ENCODE data around the gene RAB5B.
"Not testable (repeated sequence)": the region's sequence is repeated elsewhere in the genome, so short reads cannot be mapped to it uniquely, and the experiment has no call there.

Gene RAB5B

DNA sequence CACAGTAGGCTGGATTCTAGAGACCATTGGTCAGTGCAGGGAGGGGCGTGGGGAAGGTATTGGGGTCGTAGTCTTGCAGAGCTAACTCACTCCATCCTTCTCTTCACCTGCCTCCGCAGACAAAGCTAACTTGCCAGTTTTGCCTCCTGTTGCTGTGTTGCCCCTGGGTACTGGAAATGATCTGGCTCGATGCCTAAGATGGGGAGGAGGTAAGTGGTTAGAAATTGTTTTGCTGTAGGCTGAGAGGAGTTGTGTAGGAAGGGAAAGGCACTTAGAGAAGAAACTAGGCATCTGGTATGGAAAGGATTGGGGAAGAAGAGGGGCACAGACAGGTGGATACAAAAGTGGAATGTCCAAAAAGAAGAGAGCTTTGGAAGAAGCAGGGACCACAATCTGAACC, 31.8 kb upstream of the RAB5B start:
- DNase-seq, result no peak

DNA sequence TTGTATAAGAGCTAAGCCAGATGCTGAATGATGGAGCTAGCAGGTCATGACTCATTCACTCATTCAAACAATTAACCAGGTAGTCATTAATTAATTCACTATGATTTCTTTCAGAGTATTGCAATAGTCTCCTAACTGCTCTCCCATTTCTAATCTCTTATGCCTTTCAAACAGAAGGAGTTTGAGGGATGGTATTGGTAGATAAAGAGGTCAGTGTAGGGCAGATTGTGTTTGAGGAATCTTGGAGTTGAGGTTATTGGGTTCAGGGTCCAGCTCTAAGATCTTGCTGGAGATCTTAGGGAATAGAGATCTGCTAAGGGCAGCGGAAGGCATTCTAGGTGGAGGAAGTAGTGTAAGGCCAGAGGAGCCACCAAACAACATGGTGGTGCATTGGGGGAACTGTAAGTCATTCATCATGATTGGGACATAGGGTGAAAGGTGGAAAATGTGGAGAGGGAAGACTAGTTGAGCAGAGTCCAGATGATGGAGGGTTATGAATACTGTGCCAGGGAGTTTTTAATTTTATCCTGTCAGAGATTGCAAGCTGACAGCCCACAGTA, 31.2 kb upstream of the RAB5B start:
- no peak for DNase-seq

DNA sequence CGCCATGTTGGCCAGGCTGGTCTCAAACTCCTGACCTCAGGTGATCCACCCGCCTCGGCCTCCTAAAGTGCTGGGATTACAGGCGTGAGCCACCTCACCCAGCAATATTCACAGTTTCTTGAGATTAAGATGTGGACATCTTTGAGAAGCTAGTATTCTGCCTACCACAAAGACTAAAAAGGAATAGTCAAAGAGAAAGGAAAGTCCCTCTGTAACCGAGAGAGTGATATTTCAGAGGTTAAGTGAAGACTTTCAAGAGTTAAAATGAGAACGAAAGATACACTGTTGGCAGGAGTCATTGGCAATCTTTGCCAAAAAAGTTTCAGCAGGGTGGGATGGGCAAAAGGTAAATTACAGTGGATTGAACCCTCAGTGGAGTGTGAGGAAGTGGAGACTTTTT, 27.3 kb upstream of the RAB5B start:
- no peak for DNase-seq

DNA sequence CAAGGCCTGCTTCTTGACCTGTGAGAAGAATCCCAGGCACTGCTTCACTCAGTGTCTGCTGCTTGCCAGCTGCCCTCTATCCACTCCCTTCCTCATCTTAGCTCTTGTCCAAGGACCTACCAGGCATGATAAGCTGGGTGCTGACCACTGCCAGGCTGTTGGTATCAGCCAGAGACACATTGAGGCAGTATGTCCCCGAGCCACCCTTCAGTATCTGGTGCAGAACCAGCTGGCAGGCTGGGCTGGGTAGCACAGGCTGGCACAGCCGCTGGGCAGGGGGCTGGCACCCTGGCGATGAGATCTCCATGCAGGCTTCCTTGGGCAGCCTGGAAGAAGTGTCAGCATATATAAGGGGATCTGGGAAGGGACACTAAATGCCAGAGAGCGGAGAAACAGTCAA, 18.5 kb upstream of the RAB5B start:
- DNase-seq, result no peak

DNA sequence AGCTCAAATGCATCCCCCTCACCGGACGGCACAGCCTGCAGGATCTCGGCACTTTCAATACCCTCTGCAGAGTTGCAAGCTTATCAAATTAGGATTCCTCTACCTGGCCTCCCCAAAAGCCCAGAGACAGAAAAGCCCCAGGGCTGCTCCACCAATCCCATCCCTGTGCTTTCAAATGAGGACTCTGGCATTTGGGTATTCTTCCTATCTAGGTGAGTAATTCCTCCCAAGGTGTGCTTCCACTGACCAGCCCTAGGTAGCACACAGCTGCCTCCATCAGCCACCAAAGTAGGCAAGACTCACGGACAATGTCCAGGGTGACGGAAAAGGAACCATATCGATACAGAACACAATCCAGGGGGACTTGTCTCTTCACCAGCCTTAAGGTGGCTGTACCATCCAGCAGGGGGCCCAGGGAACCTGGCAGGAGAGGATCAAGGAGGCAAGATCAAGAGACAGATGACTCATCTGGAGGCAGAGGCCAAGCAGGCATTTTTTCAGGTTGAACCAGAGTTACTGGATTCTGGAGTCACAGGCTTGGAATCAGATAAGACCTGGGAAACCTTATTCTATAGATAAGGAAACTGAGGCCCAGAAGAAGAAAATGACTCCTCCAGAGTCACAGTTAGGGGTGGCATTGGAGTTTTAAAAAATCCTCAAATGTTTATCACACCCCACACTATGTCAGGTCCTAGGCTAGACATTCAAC, 17.9 kb upstream of the RAB5B start:
- peak; percentile 75 for DNase-seq

DNA sequence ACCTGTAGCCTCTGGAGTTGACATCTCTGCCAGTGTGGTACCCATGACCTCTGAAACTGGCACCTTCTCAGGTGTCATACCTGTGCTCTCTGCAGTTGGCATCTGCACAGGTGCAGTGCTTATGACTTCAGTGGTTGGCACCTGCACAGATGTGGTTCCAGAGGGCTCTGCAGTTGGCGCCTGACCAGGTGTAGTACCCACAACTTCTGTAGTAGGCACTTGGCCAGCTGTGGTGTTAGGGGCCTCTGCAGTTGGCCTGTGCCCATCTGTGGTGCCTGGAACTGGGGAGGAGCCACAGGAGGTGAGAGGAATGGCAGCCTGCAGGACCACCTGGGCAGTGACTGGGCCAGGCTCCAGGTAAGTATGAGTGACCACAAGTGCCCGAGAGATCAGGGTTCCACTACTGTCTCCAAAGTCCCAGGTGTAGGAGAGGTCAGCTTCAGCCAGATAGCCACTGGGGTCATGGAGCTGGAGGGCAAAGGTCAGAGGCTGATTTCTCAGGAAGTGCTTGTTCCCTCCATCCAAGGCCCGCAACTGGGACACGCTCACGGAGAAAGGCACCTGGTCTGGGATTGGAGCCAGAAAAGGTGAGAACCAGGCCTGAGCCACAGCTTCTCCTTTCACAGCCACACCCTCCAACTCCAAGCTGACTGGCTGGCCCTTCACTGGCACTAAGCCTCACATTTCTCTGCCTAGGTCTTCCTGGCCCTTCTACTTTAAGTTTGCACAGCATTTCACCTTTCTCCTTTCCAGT, 16.6 kb upstream of the RAB5B start:
- DNase-seq, result no peak

DNA sequence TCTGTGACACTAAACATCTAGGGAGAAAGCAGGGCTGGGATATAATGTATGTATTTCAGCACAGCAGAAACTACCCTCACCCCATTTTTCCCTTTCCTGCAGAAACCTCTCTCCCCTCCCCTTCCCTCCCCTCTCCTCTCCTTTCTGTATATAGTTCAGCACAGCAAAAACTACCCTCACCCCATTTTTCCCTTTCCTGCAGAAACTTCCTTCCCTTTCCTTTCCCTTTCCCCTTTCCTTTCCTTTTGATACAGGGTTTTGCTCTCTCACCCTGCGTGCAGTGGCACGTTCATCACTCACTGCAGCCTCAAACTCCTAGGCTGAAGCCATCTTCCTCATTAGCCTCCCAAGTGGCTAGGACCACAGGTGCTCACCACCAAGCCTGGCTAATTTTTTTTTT, 10.1 kb upstream of the RAB5B start:
- no peak for DNase-seq

DNA sequence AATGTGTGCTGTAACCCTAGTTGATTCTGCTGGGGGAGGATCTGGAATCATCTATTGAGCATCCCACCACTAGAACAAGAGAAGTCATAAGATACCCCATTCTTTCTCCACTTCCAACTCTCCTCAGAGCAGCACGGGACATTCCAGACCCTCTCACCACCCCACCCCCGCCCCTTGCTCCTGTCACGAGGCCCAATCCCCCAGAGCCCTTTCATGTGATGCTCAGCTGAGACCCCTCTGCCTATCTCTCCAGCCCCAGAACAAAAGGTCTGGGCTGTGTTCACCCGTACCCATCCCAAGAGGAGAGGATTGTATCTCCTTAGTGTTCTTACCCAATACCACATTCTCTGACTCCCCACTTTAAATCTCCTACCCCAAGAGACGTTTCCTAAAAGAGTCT, 8.6 kb upstream of the RAB5B start:
- no peak for DNase-seq

DNA sequence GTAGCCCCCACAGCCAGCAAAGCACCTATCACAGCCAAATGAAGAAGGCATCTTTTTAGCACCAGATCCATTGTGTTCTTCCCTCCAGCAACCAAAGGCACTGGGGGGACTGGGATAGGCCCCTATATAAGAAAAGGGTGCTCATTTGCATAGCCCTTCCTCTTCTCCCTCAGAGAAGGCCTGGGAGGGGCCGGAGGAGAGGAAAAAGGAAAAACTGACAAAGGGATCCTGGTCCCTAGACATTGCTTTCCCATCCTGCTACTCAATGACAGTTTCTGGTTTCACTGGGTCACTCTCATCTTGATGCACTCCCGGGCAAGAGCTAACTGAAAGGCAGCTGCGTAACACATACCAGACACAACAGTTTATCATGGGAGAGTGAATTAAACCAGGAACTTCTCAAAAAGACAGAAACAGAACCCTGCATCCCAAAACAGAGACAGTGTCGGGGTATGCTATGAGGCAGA, 7.9 kb upstream of the RAB5B start, which contains the start of gene PMEL:
Gene PMEL, minus strand, starts transcription at position 102 of the 467 bp plus-strand sequence. Its CDS starts 31 bp downstream, at position 71.
- no peak for DNase-seq

DNA sequence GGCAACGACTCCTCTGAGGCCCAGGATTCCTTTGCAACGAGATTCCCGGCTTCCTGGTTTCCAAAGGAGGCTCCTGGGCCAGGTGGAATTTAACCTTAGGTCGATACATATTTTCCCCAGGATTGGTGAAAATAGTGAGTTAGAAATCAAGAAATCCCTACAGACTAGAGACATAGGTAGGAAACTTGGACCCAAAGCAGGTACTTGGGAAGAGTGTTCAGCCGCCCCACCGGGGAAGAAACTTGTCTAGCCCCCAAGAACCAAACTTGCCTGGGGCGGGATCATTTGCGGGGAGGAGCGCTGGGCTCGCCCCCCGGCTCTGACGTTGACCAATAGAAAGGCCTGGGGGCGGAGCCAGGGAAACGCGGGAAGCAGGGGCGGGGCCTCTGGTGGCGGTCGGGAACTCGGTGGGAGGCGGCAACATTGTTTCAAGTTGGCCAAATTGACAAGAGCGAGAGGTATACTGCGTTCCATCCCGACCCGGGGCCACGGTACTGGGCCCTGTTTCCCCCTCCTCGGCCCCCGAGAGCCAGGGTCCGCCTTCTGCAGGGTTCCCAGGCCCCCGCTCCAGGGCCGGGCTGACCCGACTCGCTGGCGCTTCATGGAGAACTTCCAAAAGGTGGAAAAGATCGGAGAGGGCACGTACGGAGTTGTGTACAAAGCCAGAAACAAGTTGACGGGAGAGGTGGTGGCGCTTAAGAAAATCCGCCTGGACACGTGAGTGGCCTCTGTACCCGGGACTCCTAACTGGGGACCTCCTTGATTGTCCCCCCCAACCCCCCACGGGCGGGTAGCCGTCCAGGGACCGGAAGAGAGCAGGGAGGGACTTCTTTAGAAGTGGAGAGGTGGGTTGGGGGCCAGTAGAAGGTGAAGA, 7.2 kb upstream of the RAB5B start, which contains the start of gene CDK2:
Gene CDK2, plus strand, starts transcription at position 423 of the 874 bp plus-strand sequence. Its CDS starts 179 bp downstream, at position 602.
- peak; percentile 77 for DNase-seq

DNA sequence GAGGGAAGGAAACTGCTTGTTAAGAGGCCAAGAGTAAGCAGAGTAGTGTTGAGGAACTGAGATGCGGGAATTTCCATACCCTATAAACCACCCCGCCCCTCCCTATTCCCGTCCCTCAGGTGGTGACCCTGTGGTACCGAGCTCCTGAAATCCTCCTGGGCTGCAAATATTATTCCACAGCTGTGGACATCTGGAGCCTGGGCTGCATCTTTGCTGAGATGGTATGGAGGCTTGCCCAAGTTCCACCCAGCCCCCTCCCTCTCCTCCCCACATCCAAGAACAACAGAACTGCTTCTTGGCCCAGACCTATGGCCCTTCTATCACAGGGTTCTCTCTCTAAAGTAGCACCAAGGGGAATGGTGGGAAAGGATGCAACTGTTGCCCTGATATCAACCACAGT, 4.5 kb upstream of the RAB5B start:
- DNase-seq, result no peak

DNA sequence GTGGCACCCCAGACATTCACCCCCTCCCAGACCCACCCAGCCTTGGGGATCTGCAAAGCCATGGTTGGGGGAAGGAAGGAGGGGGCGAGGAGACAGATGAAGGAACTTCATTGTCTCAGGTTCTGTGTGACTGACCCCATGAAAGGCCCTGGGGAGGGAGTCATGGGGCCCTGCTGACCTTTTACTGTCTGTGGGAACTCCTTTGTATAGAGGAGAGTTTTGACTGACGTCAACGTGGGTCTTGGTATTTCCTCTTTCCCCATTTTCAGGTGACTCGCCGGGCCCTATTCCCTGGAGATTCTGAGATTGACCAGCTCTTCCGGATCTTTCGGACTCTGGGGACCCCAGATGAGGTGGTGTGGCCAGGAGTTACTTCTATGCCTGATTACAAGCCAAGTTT, 3.1 kb upstream of the RAB5B start:
- DNase-seq, result no peak

DNA sequence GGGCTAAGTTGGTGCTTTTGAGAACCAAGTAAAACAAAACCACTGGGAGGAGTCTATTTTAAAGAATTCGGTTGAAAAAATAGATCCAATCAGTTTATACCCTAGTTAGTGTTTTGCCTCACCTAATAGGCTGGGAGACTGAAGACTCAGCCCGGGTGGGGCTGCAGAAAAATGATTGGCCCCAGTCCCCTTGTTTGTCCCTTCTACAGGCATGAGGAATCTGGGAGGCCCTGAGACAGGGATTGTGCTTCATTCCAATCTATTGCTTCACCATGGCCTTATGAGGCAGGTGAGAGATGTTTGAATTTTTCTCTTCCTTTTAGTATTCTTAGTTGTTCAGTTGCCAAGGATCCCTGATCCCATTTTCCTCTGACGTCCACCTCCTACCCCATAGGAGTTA, 1.8 kb upstream of the RAB5B start:
- no peak for DNase-seq

DNA sequence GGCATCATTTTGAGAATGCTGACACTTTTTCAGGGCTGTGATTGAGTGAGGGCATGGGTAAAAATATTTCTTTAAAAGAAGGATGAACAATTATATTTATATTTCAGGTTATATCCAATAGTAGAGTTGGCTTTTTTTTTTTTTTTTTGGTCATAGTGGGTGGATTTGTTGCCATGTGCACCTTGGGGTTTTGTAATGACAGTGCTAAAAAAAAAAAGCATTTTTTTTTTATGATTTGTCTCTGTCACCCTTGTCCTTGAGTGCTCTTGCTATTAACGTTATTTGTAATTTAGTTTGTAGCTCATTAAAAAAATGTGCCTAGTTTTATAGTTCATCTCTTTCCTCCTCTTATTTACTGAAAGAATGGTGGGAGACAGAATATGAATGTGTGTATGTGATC, 1.4 kb upstream of the RAB5B start:
- DNase-seq, result no peak

DNA sequence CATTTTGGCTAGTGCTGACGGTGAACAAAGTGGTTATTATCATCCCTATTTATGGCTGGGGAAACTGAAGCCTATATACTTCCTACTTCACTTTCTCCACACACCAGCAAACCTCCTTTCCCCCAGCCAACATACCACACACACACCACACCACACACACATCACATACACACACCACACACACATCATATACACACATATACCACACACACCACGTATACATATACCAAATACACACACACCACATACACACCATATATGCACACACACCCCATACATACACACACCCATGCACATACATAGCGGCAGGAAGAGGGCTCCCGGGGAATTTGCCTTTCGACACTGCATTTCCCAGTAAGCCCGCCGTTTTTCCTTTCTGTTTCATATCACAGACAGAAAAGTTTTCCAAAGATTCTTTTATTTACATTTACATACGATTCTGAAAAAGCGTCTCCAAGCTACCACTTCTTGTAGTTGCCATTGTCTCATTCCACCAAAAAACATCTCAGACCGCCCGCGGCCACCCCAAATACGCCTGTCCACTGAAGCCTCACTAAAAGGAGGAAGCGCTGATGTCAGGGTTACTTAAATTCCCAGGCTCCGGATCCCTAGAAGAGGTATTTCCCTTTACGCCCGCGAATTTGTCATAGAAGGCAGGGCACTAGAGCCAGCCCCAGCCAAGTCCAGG, 823 bp upstream of the RAB5B start:
- no peak for DNase-seq

DNA sequence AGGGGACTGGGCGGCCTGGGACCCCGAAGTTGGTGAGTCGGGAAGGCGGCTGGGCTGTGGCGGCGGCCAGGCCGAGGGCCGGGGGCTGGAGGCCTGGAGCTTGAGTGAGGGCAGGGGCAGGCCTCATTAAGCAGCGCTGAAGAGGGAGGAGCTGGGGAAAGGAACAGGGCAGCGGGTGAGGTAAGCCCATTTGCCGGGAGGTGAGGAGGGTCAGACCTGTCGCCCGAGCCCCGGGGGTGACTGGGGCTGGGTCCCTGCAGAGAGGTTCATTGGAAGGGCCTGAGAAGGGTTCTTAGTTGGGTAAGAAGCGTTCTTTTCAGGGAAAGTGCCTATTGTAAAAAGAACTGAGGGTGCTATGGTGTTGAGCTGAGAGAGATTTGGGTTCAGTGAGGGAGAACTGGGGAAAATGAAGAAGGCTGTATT, 441 bp downstream of the RAB5B start:
- no peak for DNase-seq

DNA sequence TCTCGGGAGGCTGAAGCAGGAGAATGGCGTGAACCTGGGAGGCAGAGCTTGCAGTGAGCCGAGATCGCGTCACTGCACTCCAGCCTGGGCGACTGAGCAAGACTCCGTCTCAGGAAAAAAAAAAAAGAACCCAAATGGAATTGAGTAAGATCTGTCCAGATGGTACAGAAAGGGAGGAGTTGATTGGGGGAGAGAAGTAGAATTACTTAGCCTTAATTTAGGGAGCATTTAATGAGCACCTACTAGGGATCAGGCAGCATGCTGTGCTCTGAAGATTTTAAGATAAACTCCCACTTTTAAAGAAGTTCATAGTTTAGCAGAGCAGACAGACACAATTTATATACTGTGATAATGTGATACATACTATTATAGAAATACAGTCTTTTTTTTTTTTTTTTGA, 4.5 kb downstream of the RAB5B start:
- DNase-seq, result no peak

DNA sequence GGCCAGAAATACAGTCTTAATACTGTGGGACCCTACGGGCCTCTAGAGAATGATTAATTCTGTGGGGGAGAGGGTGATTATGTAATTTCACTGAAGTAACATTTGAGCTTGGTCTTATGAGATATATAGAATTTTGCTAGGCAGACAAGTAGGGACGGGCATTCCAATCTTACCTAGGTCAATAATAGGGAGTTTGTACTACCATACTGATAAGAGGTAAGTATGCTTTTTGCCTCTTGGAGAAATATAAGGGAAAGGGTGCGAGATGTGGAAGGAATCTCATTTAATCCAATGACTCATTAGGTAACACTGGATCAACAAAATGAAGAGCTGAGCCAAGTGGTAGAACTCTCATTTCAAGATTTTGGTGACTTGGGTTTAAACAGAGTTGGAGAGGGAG, 5.2 kb downstream of the RAB5B start:
- DNase-seq, result no peak

DNA sequence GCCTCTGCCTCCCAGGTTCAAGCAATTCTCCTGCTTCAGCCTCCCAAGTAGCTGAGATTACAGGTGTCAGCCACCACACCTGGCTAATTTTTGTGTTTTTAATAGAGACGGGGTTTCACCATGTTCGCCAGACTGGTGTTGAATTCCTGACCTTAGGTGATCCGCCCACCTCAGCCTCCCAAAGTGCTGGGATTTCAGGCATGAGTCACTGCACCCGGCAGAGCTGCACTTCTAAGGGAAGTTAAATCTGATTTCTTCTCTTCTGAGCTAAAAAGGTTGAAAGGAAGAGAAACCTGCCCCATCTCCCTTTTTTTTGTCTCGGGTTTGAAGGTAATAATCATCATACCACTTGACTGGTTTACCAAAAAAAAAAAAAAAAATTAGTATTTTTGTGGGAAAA, 8.0 kb downstream of the RAB5B start:
- DNase-seq, result not testable (repeated sequence)

DNA sequence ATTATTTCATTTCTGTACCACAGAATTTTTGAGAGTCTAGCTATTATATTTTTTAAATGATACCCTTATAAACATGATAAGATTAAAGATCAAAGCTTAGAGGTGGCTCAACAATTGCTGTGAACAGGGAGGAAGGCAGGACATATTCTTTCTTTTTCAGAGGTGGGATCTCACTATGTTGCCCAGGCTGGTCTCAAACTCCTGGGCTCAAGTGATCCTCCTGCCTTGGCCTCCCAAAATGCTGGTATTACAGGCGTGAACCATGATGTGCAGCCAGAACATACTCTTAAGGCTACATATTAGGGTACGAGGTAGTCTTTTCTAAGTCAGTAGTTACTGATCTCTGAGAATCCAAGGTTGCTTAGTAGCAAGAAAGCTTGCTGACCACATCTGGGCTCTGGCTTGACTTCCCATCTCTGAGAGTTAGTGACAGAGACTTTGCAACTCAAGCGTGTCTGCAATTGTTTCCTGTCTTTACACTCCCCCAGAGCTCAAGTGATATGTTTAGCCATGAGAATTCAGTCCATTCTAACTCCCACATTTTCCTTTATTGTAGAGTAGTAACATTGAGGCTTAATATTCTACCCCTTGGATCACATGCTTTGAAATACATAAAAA, 8.6 kb downstream of the RAB5B start:
- no peak for DNase-seq

DNA sequence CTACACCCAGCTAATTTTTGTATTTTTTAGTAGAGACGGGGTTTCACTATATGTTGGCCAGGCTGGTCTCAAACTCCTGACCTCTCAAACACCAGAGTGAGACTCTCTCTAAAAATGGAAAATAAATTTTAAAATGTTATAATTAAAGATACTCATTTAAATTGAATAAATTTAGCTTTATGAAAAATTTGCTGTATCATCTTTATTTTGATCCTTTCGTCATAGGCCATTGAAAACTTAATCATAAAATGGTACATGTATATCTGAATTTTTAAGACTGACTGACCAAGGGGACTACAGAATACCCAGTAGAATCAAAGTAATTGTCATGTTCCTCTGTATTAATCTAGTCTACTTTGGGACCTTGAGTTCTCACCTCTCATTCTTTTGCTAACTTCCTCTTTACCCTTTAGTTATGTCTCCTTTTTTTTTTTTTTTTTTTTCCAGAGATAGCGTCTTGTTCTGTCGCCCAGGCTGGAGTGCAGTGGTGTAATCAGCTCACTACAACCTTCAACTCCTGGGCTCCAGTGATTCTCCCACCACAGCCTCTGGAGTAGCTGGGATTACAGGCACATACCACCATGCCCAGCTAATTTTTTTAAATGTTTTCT, 9.5 kb downstream of the RAB5B start:
- DNase-seq, result no peak
